ENCODE measurements around the gene SORCS2.

Gene SORCS2

DNA sequence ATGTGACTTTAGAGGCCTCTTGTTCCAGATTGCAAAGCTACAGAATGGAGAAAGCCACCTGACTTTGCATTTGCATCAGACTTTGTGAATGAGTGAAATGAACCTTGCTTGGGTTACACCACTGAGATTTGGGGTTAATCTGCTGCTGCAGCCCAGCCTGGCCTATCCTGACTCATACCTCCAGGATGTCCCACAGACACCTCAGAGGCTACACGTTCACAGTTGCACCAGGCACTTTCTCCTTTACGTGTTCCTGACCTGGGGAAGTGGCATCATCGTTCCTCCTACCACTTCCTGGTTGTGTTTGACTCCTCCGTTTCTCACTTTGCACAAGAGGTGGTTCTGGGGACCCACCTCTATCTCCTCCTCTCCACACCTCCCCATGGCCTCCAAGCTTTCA, 9.2 kb upstream of the SORCS2 start:
- DNase-seq (ENCODE audit: extremely low read depth, insufficient read length): no peak
- Histone ChIP-seq H3K4me3 (replicated peaks; ENCODE audit: low read depth, low read length) (no peak overlapping the region), H3K27me3 (replicated peaks; ENCODE audit: control insufficient read depth, insufficient read depth, low read length) (no peaks in the 10 kb centered on the region; the same call in 1 of the 2 replicates), H3K36me3 (ENCODE audit: control insufficient read depth, insufficient read depth, low read length) (no peaks in the 10 kb centered on the region)
- TF ChIP-seq, protein P1, sequence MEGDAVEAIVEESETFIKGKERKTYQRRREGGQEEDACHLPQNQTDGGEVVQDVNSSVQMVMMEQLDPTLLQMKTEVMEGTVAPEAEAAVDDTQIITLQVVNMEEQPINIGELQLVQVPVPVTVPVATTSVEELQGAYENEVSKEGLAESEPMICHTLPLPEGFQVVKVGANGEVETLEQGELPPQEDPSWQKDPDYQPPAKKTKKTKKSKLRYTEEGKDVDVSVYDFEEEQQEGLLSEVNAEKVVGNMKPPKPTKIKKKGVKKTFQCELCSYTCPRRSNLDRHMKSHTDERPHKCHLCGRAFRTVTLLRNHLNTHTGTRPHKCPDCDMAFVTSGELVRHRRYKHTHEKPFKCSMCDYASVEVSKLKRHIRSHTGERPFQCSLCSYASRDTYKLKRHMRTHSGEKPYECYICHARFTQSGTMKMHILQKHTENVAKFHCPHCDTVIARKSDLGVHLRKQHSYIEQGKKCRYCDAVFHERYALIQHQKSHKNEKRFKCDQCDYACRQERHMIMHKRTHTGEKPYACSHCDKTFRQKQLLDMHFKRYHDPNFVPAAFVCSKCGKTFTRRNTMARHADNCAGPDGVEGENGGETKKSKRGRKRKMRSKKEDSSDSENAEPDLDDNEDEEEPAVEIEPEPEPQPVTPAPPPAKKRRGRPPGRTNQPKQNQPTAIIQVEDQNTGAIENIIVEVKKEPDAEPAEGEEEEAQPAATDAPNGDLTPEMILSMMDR (IDR thresholded peaks at IDR 0.05; ENCODE audit: insufficient read depth, low read length, poor library complexity, severe bottlenecking): no peak

DNA sequence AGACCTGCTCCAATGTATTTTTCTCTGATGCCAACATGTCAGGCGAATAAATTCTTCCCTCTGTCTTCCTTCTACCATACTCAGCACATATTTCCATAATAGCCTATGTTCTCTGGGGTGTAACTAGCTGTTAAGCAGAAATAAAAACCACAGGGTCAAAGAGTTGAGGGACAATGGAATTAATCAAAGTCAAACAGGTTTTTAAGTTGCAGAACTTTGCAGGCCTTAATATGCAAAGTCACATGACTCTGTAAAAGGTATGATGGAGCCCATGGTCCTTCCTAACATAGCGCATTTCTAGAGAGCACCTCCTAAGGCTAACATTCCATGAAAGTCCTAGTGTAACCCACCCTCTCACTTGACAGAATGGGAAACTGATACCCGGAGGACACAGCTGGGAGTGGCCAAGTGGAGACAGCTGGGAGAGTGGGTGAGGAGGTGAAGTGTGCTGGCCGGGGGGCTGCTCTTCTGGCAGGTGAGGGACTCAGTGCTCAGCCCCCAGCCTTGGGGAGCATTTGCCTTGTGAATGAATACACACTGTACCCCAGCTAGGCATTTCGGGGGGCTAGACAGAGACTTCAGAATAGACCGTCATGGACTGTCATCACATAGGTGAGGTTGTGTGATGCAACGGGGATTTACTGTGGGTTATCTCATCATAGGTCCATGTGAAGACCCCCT, 8.4 kb upstream of the SORCS2 start:
- TF ChIP-seq, protein P1 (IDR thresholded peaks at IDR 0.05; ENCODE audit: insufficient read depth, low read length, poor library complexity, severe bottlenecking): no peak
- DNase-seq (ENCODE audit: extremely low read depth, insufficient read length): no peak
- no peaks in the 10 kb centered on the region; the same call in 1 of the 2 replicates for H3K27me3 ChIP-seq (replicated peaks; ENCODE audit: control insufficient read depth, insufficient read depth, low read length)
- H3K36me3 ChIP-seq (ENCODE audit: control insufficient read depth, insufficient read depth, low read length): no peaks in the 10 kb centered on the region
- no peak overlapping the region for H3K4me3 ChIP-seq (replicated peaks; ENCODE audit: low read depth, low read length)

DNA sequence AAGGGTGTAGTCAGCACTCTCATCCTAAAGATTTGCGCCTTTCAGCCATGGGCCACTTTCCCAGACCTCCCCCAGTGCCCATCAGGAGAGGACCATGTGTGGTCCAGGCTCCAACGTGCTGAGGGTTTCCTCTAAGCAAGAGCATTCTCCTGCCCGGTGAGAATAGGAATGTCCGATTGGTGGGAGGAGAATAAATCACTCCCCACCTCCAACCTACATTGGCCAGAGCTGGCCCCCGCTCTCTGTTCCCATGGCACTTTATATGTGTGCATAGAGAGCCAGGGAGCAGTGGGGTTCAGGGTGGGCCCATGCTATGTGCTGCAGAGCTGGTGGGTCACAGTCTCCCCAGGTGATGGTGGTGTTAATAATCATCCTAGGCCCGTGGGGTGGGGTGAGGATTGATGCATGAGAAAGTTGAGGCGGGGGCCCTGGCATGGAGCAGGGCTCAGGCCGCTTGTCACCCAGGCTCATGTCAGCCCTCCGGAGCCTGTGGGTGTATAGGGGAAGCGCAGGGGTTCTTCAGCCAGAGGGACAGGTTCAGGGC, 6.8 kb upstream of the SORCS2 start:
- Histone ChIP-seq H3K4me3 (replicated peaks; ENCODE audit: low read depth, low read length) (no peak overlapping the region), H3K27me3 (replicated peaks; ENCODE audit: control insufficient read depth, insufficient read depth, low read length) (peaks cover 1% of the 10 kb centered on the region; the same call in 1 of the 2 replicates), H3K36me3 (ENCODE audit: control insufficient read depth, insufficient read depth, low read length) (no peaks in the 10 kb centered on the region)
- TF ChIP-seq, protein P1 (IDR thresholded peaks at IDR 0.05; ENCODE audit: insufficient read depth, low read length, poor library complexity, severe bottlenecking): no peak
- DNase-seq (ENCODE audit: extremely low read depth, insufficient read length): no peak

DNA sequence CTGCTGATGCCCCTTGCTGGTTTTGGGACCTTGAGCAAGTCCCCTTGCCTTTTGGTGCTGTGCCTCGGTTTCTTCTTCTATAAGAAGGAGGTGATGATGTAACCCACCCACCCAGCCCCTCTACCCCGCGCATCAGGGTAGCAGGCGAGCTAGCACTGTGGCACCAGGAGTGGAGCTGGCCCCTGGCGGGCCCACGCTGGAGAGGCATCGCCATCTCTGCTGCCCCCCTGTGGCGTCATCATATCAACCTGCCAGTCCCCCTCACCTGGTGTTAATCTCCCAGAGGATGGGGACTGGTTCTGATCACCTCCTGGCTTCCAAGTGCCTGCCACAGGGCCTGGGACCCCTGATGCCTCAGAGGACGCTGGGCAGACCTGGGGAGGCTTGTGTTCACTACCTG, 6.3 kb upstream of the SORCS2 start:
- Histone ChIP-seq H3K36me3 (ENCODE audit: control insufficient read depth, insufficient read depth, low read length) (no peaks in the 10 kb centered on the region), H3K4me3 (replicated peaks; ENCODE audit: low read depth, low read length) (no peak overlapping the region), H3K27me3 (replicated peaks; ENCODE audit: control insufficient read depth, insufficient read depth, low read length) (peaks cover 1% of the 10 kb centered on the region; the same call in 1 of the 2 replicates)
- TF ChIP-seq, protein P1 (IDR thresholded peaks at IDR 0.05; ENCODE audit: insufficient read depth, low read length, poor library complexity, severe bottlenecking): peak; percentile 49
- DNase-seq (ENCODE audit: extremely low read depth, insufficient read length): no peak

DNA sequence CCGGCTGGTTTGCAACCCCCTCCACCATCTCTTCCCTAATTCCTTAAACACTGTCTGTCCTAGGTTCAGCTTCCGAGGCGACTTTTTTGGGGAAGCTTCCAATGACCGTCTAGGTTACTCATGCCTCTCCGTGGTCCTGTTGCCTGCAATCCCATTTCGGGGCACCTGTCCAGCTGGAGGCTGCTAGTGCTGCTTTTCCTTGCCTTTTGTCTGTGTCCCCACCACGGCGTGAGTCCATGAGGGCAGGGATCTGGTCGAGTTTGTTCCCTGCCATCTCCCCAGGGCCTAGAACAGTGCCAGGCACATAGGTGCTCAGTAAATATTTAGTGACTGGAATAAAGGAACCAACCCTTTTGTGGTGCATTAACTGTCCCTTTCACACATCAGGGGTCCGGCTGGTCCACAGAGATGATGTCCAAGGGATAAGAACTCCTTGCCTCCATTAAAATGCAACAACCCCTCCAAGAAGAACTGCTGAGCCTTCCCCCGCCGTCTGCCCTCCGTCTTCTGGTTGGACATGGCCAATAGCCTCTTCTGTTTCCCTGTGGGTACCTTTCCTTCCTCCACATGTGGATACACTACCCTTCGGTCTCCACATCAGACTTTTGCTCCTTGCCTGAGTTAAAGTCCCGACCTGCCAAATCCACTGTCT, 5.7 kb upstream of the SORCS2 start:
- no peak overlapping the region for H3K4me3 ChIP-seq (replicated peaks; ENCODE audit: low read depth, low read length)
- H3K36me3 ChIP-seq (ENCODE audit: control insufficient read depth, insufficient read depth, low read length): no peaks in the 10 kb centered on the region
- TF ChIP-seq, protein P1 (IDR thresholded peaks at IDR 0.05; ENCODE audit: insufficient read depth, low read length, poor library complexity, severe bottlenecking): no peak
- DNase-seq (ENCODE audit: extremely low read depth, insufficient read length): no peak
- H3K27me3 ChIP-seq (replicated peaks; ENCODE audit: control insufficient read depth, insufficient read depth, low read length): peaks cover 1% of the 10 kb centered on the region; the same call in 1 of the 2 replicates

Measured in GM06990 (cell line).